NB4 (cell line): ENCODE data around the gene DTNA.

Source experiments
- DNase-seq: peaks from one replicate; pipeline ENCODE4 v3.0.0; 2010; ENCODE audit warnings: low read depth
- H3K4me3 ChIP-seq: one replicate; pipeline ENCODE4 v1.5.1; 2011; ENCODE audit warnings: mild to moderate bottlenecking, low read depth, low read length, moderate library complexity
- MYC ChIP-seq: IDR thresholded peaks from 2 replicates; pipeline ENCODE4 v1.6.1; 2011; ENCODE audit warnings: low read depth, low read length
- POLR2A ChIP-seq: IDR thresholded peaks from 2 replicates; pipeline ENCODE4 v1.6.1; 2011; ENCODE audit warnings: mild to moderate bottlenecking; ENCODE audit not compliant: insufficient read length; ENCODE audit errors: extremely low read depth
- TF ChIP-seq, protein P1 (sequence below): IDR thresholded peaks from 2 replicates; pipeline ENCODE4 v1.6.1; 2011; ENCODE audit warnings: low read depth, low read length
- TF ChIP-seq, protein P2 (sequence below): IDR thresholded peaks from one replicate; pipeline ENCODE4 v1.5.1; 2012; ENCODE audit warnings: low read depth, low read length

DTNA gene

DNA sequence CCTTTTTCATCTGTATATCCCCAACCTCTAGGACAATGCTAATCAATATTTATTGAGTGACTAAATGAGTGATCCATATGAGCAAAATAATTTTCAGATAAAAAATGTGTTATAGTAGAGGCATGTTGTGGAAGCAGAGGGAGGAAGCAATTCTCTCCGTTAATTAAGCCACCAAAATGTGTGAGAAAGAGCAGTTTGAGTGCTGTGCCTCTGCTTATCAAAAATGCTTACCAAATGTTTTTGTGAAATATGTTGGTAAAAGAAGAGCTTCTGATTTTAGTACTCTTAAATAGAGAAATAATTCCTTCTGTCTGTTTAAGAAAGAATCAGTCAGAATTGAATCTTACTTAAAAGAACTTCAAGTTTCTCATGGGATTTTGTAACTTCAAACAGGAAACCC, 90.3 kb downstream of the DTNA start:
- no peak overlapping the region for H3K4me3 ChIP-seq
- DNase-seq = no peak
- no peak for TF ChIP-seq POLR2A
- TF ChIP-seq, protein P1, sequence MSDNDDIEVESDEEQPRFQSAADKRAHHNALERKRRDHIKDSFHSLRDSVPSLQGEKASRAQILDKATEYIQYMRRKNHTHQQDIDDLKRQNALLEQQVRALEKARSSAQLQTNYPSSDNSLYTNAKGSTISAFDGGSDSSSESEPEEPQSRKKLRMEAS = no peak
- TF ChIP-seq, protein P2, sequence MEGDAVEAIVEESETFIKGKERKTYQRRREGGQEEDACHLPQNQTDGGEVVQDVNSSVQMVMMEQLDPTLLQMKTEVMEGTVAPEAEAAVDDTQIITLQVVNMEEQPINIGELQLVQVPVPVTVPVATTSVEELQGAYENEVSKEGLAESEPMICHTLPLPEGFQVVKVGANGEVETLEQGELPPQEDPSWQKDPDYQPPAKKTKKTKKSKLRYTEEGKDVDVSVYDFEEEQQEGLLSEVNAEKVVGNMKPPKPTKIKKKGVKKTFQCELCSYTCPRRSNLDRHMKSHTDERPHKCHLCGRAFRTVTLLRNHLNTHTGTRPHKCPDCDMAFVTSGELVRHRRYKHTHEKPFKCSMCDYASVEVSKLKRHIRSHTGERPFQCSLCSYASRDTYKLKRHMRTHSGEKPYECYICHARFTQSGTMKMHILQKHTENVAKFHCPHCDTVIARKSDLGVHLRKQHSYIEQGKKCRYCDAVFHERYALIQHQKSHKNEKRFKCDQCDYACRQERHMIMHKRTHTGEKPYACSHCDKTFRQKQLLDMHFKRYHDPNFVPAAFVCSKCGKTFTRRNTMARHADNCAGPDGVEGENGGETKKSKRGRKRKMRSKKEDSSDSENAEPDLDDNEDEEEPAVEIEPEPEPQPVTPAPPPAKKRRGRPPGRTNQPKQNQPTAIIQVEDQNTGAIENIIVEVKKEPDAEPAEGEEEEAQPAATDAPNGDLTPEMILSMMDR = no peak

DNA sequence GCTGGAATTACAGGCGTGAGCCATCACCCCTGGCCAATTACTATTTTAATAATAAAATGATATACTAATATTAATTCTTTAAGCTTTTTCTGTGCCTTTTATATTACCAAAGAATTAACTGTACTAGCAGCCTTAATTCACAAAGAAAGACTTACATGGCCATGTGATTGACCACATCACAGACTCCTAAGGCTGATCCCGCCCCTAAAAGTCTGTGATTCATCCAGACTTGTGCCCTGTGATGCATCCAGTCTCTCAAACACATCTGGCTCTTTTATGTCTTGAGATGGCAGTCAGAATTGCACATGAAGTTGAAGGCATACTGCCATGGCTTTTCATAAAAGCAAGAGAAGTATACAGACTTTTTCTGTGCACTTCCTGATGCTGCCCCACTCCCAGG, 91.7 kb downstream of the DTNA start:
- no peak for DNase-seq
- H3K4me3 ChIP-seq = no peak overlapping the region
- TF ChIP-seq, protein P2 = no peak
- TF ChIP-seq POLR2A (no peak), MYC (no peak)
- TF ChIP-seq, protein P1 = no peak

DNA sequence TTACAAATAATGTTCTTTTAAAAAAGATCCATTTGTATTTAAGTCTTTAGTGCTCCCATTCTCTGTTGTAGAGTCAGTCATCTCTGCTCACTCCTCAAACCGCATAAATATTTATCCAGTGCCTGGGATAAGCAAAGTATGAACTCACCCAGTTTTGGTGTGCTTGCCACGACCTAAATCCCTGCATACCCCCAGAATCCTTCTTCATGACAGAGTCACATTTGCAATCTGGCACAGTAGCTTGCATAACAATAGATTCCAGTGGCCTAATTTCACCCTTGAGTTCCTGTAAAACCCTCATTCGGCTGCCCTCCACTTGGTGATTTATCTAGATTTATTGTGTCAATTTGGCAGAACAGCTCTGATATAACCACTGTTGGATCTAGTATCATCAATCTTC, 92.9 kb downstream of the DTNA start:
- H3K4me3 ChIP-seq = no peak overlapping the region
- TF ChIP-seq, protein P2 = no peak
- TF ChIP-seq MYC (no peak), POLR2A (no peak)
- TF ChIP-seq, protein P1 = no peak
- DNase-seq = no peak

DNA sequence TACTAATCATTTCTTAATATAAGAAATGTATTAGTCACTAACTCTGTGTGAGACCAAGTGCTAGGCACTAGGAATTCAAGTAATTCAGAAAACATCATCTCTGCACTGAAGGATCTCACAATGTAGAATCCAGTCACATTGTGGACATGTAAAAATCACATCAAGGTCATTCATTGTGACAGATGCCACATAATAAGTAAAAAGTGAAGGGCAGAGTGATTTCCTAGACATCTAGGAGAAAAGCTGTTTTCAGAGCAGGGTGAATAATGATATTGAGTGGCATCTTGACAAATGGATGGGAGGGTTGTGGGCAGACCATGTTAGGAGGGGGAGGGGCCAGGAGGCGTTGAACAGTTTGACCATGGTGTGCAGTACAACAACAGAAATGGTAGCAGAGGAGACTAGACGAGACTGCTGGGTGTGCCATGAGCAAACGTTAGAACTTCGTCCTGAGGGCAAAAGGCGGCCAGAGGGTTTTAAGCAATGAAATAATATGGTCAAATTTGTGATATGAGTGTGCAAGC, 93.8 kb downstream of the DTNA start:
- TF ChIP-seq, protein P1 = no peak
- TF ChIP-seq MYC = no peak
- TF ChIP-seq, protein P2 = no peak
- no peak for TF ChIP-seq POLR2A
- no peak overlapping the region for H3K4me3 ChIP-seq
- no peak for DNase-seq

DNA sequence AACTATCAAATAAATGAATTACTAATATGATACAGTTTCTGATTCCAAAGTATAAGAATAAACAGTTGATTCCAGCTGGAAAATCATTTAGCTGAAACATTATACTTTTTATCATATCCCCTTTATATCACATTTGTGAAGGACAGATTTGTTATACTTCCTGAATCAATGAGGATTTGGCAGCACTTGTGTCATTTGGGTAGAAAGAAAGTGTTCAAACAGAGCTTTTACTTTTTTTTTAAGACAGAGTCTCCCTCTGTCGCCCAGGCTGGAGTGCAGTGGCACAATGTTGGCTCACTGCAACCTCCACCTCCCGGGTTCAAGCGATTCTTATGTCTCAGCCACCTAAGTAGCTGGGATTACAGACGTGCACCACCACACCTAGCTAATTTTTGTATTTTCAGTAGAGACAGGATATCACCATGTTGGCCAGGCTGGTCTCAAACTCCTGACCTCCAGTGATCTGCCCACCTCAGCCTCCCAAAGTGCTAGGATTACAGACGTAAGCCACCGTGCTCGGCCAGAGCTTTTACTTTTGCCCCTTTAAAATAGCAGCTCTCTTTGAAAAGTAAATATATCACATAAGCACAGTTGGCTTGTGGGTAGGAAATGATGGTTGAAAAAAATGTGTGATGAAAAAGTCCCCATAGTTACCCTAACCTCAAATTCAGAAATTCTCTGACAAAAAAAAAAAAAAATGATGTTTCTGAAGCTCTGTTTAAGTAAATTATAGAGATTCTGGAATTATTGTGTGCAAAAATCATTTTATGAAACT, 95.2 kb downstream of the DTNA start:
- no peak overlapping the region for H3K4me3 ChIP-seq
- DNase-seq = no peak
- TF ChIP-seq MYC (no peak), POLR2A (no peak)
- TF ChIP-seq, protein P1 = no peak
- TF ChIP-seq, protein P2 = no peak
